ENCODE data around the gene SYNDIG1.

Gene SYNDIG1

GRCh38 chr20:24491041-24491756, 21.8 kb downstream of the SYNDIG1 start:
- no peak for FAIRE-seq

DNA sequence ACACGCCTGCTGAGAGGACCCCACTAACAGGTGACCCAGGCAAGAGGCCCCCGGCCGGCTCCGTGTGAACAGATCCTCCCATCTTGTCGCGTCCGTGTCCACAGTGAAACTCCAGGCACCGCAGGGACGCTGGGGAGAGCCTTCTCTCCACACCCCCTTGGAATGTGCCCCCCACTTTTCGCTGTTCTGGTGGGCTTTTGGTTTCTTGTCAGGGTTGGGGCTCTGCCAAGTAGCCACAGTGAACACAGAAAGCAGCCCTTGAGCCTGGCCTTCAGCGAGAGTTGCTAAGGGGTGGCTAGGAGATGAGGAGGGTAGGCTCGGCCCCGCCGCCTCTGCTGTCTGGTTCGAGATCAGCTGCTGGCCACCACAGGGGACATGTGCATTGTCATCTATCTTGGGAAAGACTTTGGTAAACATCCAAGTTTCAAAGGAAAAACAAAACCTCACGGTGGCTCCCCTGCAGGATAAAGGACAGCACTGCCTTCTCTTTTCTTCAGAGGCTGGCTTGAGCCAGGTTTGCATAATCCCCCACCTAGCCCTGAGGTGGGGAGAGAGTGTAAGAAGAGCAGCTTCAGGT, 22.7 kb downstream of the SYNDIG1 start:
- DNase-seq (ENCODE audit: insufficient read length, low spot score) (no peak), FAIRE-seq (no peak)
- no peak for TF ChIP-seq CTCF (IDR thresholded peaks at IDR 0.05; ENCODE audit: insufficient read depth, missing control alignments)

More at GRCh38 chr20:24491041-24491756, 21.8 kb downstream of the SYNDIG1 start:
- no peak for DNase-seq (ENCODE audit: insufficient read length, low spot score)
- no peak for TF ChIP-seq CTCF (IDR thresholded peaks at IDR 0.05; ENCODE audit: insufficient read depth, missing control alignments)

GRCh38 chr20:24492698-24493097, 23.3 kb downstream of the SYNDIG1 start:
- no peak for FAIRE-seq

DNA sequence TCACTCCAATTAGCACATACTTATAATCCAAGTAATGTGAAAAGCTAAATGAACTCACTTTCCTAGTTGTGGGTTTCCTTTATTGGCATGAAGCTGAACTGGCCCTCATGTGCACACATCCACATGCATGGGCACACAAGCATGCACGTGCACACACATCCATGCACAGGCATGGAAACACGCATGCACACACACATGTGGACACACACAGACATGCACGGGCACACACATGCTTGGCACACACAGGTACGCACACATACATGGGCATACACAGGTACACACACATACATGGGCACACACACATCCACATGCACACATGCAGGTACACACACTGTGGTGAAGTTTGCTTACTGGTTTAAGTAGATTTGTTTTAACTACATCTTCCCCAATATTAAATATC, 23.8 kb downstream of the SYNDIG1 start:
- DNase-seq (ENCODE audit: insufficient read length, low spot score) (no peak), FAIRE-seq (no peak)

More at GRCh38 chr20:24492698-24493097, 23.3 kb downstream of the SYNDIG1 start:
- no peak for DNase-seq (ENCODE audit: insufficient read length, low spot score)
- no peak for TF ChIP-seq CTCF (IDR thresholded peaks at IDR 0.05; ENCODE audit: insufficient read depth, missing control alignments)

DNA sequence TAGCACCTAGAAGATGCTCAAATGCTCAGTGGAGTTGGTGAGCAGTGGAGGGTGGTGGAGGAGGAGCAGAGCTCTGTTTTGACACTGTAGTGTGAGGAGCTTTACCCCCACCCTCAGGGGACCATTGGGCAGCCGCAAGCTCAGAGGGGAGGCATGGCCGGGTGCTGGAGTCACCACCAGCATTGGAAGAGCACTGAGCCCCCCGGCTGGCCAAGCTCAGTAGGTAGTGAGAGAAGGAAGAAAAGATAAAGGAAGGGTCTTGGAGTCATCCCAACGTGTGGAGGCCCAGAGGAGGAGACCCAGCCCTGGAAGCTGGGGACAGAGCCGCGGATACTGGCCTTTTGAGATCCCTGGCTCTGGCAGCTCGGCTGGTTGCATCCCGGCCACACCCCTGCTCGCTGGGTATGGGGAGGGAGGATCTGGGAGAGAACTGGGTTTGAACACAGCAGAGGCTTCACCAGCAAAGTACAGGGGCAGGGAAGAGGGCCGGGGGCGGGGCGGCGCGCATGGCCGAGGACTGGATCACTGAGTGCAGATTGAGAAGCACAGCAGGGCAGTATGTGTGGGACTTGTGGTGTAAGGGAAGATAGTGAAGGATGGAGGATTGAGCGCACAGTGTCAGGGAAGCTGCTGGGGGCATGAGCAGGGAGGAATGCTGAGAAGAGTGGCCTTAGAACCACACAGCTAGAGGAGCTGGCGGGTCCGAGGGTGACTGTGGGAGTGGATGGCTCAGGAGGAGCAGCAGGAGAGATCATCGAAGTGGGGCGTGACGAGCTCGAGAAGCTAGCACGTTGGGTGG, 24.4 kb downstream of the SYNDIG1 start:
- no peak for FAIRE-seq

More for the DNA sequence above, 23.8 kb downstream of the SYNDIG1 start:
- no peak for TF ChIP-seq CTCF (IDR thresholded peaks at IDR 0.05; ENCODE audit: insufficient read depth, missing control alignments)

DNA sequence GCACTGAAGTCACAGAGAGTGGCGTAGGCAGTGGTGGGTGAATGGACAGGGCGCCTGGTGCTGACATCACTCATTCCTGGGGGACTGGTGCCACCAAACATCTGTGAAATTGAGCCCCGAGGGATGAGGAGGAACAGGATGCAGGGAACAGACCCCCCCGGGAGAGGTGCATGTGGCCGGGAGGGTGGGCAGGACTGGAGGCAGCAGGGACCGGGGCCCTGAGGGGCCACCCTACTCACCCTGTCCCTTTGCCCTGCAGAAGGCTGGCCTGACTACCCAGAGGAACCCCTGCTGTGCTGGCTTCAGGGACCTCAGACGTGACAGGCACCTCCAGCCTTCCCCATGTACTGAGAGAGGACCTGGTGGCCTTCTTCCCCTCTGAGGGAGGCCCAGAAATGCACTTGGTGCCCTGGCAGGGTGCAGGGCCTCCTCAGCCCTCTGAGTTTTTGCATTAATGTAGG, 25.1 kb downstream of the SYNDIG1 start:
- DNase-seq (ENCODE audit: insufficient read length, low spot score) (no peak), FAIRE-seq (no peak)
- TF ChIP-seq CTCF (IDR thresholded peaks at IDR 0.05; ENCODE audit: insufficient read depth, missing control alignments), result no peak

More for the DNA sequence above, 24.4 kb downstream of the SYNDIG1 start:
- TF ChIP-seq CTCF (IDR thresholded peaks at IDR 0.05; ENCODE audit: insufficient read depth, missing control alignments), result no peak
- DNase-seq (ENCODE audit: insufficient read length, low spot score), result no peak

Measured in D721Med (cell line).